HG02943 (cell line): ENCODE data around the gene ATP1A3.

Experiments
- ATAC-seq: cut with Tn5 transposase; IDR thresholded peaks from one replicate; pipeline ENCODE4 v1.9.1; 2021; ENCODE audit warnings: mild to moderate bottlenecking, low read depth, moderate library complexity; ENCODE audit not compliant: unreplicated experiment

The ATP1A3 gene

GRCh38 chr19:41930926-41931592 lies 63.0 kb downstream of the ATP1A3 start:
- ATAC-seq = no peak

DNA sequence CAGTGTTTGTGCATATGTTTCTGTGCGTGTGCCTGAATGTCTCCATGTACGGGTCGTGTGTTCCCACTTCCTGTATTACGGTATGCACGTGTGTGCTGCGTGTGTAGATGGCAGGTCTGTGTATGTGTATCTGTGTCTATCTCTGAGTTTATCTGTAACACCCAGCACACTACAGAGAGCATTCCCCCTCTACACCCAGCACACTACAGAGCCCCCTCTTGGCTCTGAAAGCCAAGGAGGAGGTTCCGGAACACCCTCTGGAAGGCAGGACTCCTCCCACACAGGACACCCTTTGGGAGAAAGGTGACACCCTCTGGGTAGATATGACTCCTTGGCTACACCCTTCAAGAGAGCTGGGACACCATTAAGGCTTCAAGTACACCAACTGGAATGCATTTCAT lies 63.7 kb downstream of the ATP1A3 start:
- no peak for ATAC-seq

- ATAC-seq = no peak
These were observed 64.4 kb downstream of the ATP1A3 start for GRCh38 chr19:41929536-41930071.

- no peak for ATAC-seq
These were observed 65.1 kb downstream of the ATP1A3 start for GRCh38 chr19:41928754-41929535.

- ATAC-seq = no peak
These were observed 65.8 kb downstream of the ATP1A3 start, which contains the start of gene ERFL for GRCh38 chr19:41928221-41928683. Gene ERFL, minus strand, starts transcription at chr19:41928449. Its CDS starts 15,530 bp downstream, at chr19:41912919.

DNA sequence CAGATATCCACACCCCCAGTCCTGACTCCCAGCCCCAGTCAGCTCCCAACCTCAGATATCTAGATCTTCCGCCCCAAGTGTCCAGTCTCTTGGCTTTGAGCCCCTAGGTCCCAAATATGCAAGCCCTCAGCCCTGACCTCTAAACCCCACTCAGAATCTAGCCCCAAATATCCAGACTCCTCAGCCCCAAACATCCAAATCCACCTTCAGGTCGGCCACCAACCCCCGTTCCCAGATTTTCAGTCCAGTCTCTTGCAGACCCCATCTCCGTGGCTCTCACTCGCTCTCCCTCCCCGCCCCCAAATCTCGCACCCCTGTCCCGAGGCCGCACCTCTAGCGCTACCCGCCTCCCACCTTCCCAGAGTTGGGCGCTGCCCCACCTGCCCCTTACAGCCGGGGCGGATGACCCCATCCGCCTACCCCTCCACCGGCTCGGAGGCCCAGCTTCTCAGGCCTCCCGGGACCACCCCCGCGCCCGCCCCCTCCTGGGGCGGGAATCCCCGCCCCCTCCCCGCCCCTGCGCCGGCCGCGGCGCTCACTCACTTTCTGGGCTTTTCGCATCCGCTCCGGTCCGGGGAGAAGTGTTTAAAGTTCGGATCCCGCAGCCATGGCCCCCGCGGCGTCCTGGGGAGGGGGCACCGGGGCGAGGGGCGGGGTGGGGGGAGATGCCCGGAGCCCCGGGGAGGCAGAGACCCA lies 66.4 kb downstream of the ATP1A3 start:
- no peak for ATAC-seq

GRCh38 chr19:41926763-41927496 lies 67.1 kb downstream of the ATP1A3 start:
- ATAC-seq = no peak

GRCh38 chr19:41926028-41926762 lies 67.8 kb downstream of the ATP1A3 start:
- ATAC-seq = no peak

DNA sequence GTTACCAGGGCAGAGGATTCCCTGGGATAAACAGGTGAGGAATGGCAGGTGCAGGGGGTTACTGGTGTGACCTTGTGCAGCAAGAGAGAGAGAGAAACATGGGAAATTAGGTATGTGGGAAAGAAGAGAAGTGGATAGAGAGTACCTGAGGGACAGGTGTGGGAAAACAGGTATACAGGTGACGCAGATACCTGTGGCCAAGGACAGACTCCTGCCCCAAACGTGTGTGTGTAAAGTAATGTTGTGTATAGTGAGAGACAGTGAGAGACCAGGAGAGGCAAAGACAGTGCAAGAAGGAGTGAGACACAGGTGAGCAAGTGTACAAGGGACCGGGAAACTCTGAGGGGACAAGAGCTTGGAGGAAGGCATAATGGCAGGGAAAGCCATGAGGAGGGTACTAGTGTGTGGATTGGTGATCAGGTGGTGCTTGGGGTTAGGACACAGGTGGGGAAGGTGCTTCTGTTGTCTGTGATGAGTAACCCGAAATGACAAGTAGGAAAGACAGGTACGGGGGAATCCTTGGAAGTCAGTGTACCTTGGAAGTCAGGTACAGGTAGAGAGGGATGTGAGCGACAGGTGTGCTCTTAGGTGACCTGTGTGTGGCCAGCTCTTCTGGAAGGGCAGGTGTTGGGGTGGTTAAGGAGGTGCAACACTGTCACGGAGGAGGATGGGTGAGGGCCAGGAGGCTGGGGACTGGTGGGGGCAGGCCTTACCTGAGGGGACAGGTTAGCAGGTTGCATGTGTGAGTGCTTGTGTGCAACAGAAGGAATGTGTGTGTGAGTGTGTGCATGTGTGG lies 68.6 kb downstream of the ATP1A3 start:
- ATAC-seq = no peak

DNA sequence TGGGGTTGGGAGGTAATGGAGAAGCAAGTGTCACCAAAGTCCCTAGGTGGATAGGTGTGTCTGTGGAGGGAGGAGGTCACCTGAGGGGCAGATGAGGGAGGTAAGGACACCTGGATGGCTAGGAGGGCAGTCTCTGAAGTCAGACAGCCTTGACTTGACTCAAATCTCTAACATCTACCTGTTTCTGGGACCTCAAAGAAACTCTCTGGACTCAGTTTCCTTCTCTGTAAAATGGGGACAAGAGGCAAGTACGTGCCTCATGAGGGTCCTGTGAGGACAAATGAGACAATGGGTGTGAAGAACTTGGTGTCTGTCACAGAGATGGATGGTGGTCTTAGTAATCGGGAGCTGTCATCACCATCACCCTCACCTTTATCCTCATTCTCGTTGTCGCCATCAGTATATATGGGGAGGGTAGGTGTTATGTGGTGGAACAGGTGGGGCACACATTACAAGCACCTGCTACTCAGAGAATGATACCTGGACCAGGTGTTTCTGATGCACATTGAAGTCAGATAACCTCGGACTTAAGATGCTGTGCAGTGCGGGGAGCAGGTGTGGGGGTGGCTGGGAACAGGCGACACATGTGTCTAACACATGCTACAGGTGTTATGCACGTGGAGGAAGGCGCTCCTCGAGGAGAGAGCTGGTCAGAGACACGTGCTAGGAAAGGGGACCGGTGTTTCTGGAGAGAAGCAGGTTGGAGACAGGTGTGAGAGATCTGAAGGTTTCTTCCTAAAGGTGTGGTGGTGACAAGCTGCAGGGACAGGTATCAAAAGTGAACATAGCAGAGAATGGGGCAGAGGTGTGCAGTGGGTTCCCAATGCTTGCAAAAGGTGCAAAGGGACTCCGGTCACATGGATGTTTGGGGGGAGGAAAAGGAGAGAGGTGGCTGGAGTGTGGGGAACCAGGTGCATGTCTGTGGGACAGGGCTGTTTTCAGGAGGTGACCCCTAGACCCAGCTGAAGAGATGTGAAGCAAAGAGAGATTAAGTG lies 69.6 kb downstream of the ATP1A3 start:
- ATAC-seq = no peak

DNA sequence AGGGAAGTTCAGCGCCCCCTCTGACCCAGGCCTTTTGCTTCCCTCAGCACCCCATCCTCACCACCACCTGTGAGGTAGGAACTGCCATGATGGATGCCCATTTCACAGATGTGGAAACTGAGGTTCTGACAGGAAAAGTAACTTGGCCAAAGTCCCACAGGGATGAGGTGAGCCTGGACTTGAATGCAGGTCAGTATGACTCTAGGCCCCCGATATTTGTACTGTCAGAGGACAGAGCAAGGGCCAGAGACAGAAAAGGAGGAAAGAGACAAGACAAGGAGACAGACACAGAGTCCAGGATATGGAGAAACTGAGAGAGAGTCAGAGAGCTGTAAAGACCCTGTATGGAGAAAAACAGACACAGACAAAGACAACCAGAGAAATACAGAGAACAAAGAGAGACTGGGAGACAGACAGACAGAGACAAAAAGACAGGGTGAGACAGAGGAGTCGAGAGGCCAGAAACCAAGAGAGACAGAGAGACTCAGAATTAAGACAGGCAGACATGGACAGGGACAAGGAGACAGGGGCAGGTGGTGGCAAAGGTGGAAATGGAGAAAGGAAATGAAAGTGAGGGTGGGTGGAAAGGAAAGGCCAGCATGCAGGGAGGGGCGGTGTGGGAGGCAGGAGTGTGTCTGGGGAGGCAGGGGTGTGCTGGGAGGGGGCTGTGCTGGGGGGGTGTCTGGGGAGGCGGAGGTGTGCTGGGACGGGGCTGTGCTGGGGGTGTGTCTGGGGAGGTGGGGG lies 70.8 kb downstream of the ATP1A3 start:
- no peak for ATAC-seq

GRCh38 chr19:41922585-41922984 lies 71.4 kb downstream of the ATP1A3 start:
- no peak for ATAC-seq

DNA sequence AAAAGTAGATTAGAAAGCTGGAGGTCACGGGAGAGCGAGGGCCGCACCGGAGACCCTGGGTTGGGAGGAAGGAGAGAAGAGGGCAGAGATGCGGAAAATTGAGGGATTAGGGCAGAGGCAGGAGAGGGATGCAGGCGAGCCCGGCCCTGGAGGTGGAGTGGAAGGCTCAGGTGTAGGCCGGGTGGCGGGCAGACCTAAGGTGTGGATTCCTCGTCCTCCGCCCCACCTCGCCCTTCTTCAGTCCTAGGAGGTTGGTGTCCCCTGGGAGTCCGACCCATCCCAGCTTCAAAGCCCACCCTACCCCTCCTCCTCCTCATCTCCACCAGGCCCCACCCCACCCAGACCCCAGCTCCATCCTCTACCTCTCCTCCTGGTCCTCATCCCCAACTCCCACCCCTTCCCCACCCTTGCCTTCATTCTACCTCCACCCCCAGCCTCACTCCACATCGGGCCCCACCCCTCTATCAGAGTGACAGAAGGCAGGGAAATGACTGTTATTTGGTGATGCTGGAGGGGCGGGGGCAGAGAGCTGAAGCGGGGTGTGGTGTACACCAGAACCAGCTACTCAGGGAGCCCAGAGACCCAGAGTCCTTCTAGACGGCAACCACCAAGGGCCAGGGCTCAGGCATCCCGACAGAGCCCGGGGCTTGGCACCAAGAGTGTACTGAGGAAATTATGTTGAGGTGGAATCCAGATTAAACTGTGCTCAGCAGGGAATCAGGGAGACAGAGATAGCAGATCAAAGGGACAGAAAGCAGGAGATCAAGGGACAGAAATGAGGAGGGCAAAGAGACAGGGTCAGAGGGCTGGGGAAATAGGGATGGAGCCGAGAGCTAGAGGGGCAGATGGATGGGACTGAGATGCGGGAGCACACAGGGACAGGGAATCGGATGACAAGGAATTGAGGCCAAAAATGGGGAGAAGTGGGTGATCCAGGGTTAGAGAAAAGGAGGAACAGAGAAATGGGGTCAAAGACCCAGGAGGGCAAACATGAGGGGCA lies 72.2 kb downstream of the ATP1A3 start:
- ATAC-seq = no peak

- no peak for ATAC-seq
These were observed 73.0 kb downstream of the ATP1A3 start for GRCh38 chr19:41920882-41921576.
